ENCODE measurements around the gene GP9. TPM values are rescaled to one million over a fixed set of nuclear protein-coding genes. Genes with fewer than 3 reads are reported as not detected.
A peak's percentile ranks its signal among the peaks of the same experiment; 100 is the strongest.

The GP9 gene
- polyA plus RNA-seq, 2 of the 4 experiments (the other 2 are of a cell fraction), result not detected

- H3K27ac ChIP-seq, result no peak overlapping the region
- DNase-seq (ENCODE audit: low read depth in 1 of 2, low spot score in 1 of 2) (no peak), ATAC-seq (peak in 1 of 2 experiments; percentile 8; a peak in 2 of 6 replicates), FAIRE-seq (no peak)
- H3K4me1 ChIP-seq, result 0 out of 3 replicates have a peak, but pooled peaks cover 3% of the 10 kb centered on the region
- ChIA-PET POLR2A (no interaction called here), CTCF (interaction anchor here (1.7 kb wide), 1 partner anchor 189 kb away, joined by 5 read pairs; no protein-coding TSS in a partner anchor)
- no peaks in the 10 kb centered on the region for H3K9me3 ChIP-seq
- H3K4me2 ChIP-seq, result no peak overlapping the region
- H3K4me3 ChIP-seq, result no peak overlapping the region
- no peak for TF ChIP-seq E2F6 (IDR thresholded peaks at IDR 0.05; ENCODE audit: borderline replicate concordance, low read depth)
- no peak for TF ChIP-seq MAZ (IDR thresholded peaks at IDR 0.05; ENCODE audit: borderline replicate concordance, low read depth, low read length)
- TF ChIP-seq JUN (IDR thresholded peaks at IDR 0.05), result no peak
- TF ChIP-seq RAD21 (conservative IDR thresholded peaks at IDR 0.05 in 1 of 2, IDR thresholded peaks at IDR 0.05 in 1 of 2), result no peak
- no peak for TF ChIP-seq MYC (IDR thresholded peaks at IDR 0.05; ENCODE audit: borderline replicate concordance, low read length)
- TF ChIP-seq ATOH8 (CRISPR knock-in tag; IDR thresholded peaks at IDR 0.05; ENCODE audit: low read depth), result no peak
- no peak for TF ChIP-seq FOSL2 (IDR thresholded peaks at IDR 0.05)
- TF ChIP-seq FOSL2 (CRISPR knock-in tag; IDR thresholded peaks at IDR 0.05), result no peak
- TF ChIP-seq NPAS2 (CRISPR knock-in tag; IDR thresholded peaks at IDR 0.05; ENCODE audit: borderline replicate concordance), result no peak
- no peak for TF ChIP-seq HDAC2 (IDR thresholded peaks at IDR 0.05)
- TF ChIP-seq PBX3 (IDR thresholded peaks at IDR 0.05), result no peak
- TF ChIP-seq CBX8 (IDR thresholded peaks at IDR 0.05), result no peak
- no peak for TF ChIP-seq POLR2AphosphoS2 (conservative IDR thresholded peaks at IDR 0.05; ENCODE audit: low read length)
- no peak for TF ChIP-seq EHF (CRISPR knock-in tag; IDR thresholded peaks at IDR 0.05)
- WGBS (ENCODE audit: missing lambda C conversion rate), result 51% methylated on average over 9 of the region's 9 CpGs
These were observed 4.0 kb upstream of the GP9 start for GRCh38 chr3:129056451-129057173.

- Histone ChIP-seq H3K4me1 (0 out of 3 replicates have a peak, but pooled peaks cover 3% of the 10 kb centered on the region), H3K27ac (no peak overlapping the region), H3K4me3 (no peak overlapping the region), H3K9me3 (no peaks in the 10 kb centered on the region), H3K4me2 (no peak overlapping the region)
- no peak for TF ChIP-seq E2F6 (IDR thresholded peaks at IDR 0.05; ENCODE audit: borderline replicate concordance, low read depth)
- TF ChIP-seq TP53 (CRISPR knock-in tag; IDR thresholded peaks at IDR 0.05), result no peak
- no peak for TF ChIP-seq SREBF2 (IDR thresholded peaks at IDR 0.05)
- TF ChIP-seq ZFP36 (IDR thresholded peaks at IDR 0.05; ENCODE audit: borderline replicate concordance, partially characterized antibody), result no peak
- no peak for TF ChIP-seq NR3C1 (IDR thresholded peaks at IDR 0.05)
- TF ChIP-seq RCOR1 (IDR thresholded peaks at IDR 0.05; ENCODE audit: low read depth, low read length), result no peak
- TF ChIP-seq HMGXB4 (CRISPR knock-in tag; IDR thresholded peaks at IDR 0.05; ENCODE audit: borderline replicate concordance), result no peak
- TF ChIP-seq PBX3 (IDR thresholded peaks at IDR 0.05), result no peak
- TF ChIP-seq BCL3 (IDR thresholded peaks at IDR 0.05), result no peak
- no peak for TF ChIP-seq NPAS2 (CRISPR knock-in tag; IDR thresholded peaks at IDR 0.05; ENCODE audit: borderline replicate concordance)
- FAIRE-seq (no peak), ATAC-seq (no peak), DNase-seq (ENCODE audit: low read depth in 1 of 2, low spot score in 1 of 2) (no peak)
- ChIA-PET CTCF (interaction anchor here (1.7 kb wide), 1 partner anchor 12 kb away, joined by 7 read pairs; no protein-coding TSS in a partner anchor), POLR2A (no interaction called here)
- WGBS (ENCODE audit: missing lambda C conversion rate), result 93% methylated on average over 4 of the region's 4 CpGs
These were observed 3.3 kb upstream of the GP9 start for GRCh38 chr3:129057249-129057648.
